Activated CD4-positive, alpha-beta T cell treated with anti-CD3 and anti-CD28 coated beads, Interleukin-10, Interleukin-2, amounts not matched to agents 100 ng/mL and 50 ng/mL, durations not matched to agents 16 hours and 8 hours (primary cell): ENCODE data around the gene ZNFX1.
"Not testable (repeated sequence)": the region's sequence is repeated elsewhere in the genome, so short reads cannot be mapped to it uniquely, and the experiment has no call there.

Experiments used
- DNase-seq: peaks from one replicate; pipeline ENCODE4 v3.0.0-alpha.2; 2020

ZNFX1 gene

DNA sequence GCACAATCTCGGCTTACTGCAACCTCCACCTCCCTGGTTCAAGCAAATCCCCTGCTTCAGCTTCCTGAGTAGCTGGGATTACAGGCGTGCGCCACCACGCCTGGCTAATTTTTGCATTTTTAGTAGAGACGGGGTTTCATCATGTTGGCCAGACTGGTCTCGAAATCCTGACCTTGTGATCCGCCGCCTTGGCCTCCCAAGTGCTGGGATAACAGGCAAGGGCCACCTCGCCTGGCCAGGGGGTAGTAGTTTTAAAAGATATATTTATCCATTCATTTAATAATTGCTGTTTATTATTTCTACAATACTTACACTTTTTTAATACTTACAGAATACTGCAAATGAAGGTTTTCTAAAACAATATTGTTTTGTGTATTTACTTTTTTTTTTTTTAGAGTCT lies 74.1 kb downstream of the ZNFX1 start:
- DNase-seq, result no peak

DNA sequence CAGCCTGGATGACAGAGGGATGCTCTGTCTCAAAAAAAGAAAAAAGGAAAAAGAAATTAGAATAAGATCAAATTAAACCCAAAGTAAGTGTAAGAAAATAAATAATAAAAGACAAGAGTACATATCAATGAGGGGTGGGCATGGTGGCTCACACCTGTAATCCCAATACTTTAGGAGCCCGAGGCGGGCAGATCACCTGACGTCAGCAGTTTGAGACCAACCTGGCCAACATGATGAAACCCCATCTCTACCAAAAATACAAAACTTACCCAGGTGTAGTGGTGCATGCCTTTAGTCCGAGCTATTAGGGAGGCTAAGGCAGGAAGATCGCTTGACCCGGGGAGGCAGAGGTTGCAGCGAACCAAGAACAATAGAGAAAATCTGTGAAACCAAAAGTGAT lies 74.8 kb downstream of the ZNFX1 start:
- DNase-seq, result no peak

DNA sequence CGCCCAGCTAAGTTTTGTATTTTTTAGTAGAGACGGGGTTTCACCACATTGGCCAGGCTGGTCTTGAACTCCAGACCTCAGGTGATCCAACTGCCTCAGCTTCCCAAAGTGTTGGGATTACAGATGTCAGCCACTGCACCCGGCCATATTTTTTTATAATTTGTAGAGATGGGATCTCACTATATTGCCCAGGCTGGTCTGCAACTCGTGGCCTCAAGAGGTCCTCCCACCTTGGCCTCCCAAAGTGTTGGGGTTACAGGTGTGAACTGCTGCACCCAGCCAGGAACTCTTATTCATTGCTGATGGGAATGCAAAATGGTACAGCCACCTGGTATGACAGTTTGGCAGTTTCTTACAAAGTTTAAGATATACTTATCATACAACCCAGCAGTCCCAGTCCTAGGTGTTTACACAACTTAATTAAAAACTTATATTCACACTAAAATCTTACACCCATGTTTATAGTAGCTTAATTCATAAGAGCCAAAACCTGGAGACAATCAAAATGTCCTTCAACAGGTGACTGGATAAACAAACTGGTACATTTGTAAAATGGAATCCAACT lies 78.0 kb downstream of the ZNFX1 start:
- DNase-seq, result no peak

DNA sequence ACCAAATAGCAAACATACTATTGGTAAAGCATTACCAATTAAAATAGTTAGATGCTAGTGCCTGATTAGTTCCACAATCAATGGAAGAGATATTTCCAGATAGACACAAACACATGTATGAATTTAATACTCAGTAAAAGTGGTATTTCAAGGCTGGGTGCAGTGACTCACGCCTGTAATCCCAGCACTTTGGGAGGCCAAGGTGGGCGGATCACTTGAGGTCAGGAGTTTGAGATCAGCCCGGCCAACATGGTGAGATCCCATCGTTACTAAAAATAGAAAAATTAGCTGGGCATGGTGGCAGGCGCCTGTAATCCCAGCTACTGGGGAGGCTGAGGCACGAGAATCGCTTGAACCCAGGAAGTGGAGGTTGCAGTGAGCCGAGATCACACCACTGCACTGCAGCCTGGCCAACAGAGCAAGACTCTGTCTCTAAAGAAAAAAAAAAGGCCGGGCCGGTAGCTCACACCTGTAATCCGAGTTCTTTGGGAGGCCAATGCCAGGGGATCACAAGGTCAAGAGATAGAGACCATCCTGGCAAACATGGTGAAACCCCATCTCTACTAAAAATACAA lies 84.8 kb downstream of the ZNFX1 start:
- not testable (repeated sequence) for DNase-seq
